ENCODE results near the gene SLAMF6. TPM values are rescaled to one million over a fixed set of nuclear protein-coding genes. Genes with fewer than 3 reads are reported as not detected.
A peak's percentile ranks its signal among the peaks of the same experiment; 100 is the strongest.
"Not testable (repeated sequence)": the region's sequence is repeated elsewhere in the genome, so short reads cannot be mapped to it uniquely, and the experiment has no call there.

Gene SLAMF6
- 10 to 100 TPM; 25.1 to 33.7 TPM for total RNA-seq

DNA sequence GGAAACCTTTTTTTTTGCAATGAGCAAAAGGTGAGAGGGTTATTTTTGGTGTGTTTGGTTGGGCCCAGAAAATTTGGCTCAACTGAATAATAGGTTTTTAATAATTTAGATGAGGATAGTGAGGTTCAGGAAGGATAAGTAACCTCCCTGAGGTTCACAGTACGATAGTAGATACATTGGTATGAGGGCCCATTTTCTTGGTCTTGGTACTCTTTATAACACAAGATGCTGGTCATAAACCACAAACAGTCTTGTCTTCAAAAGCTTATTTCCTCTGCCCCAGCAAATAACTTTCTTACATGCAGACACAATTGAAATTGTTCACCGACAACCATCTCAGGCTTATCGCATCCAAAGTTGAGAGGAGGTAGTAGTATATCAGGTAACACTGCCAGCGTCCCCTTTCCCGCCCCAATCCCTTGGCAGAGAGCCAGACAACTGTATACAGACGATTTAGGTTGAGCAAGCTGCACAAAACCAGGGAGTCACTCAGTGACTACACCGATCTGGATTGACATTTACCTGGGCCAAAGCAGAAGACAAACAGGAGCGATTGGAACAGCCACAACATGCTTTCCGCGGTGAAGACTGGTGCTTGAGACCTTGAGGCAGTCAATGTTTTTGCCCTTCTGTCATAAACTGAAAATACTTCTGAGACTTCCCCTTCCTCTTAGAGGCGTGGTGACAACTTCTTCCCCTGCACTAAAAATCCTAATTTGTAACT lies at the start of gene SLAMF6:
TSS of gene SLAMF6 (minus strand) at position 634 of the 724 bp plus-strand sequence. CDS start at position 571, 63 bp downstream.
- no peaks in the 10 kb centered on the region for H3K27me3 Mint-ChIP-seq
- peaks cover 66% of the 10 kb centered on the region for H3K4me1 Mint-ChIP-seq
- peak; percentile 58 for DNase-seq
- CTCF ChIA-PET = interaction anchor here (0.6 to 1.1 kb wide), 6 partner anchors 21 to 151 kb away, joined by 3 to 6 read pairs (median 3); no protein-coding TSS in a partner anchor
- H3K9me3 Mint-ChIP-seq = peaks cover 26% of the 10 kb centered on the region
- peaks cover 48% of the 10 kb centered on the region for H3K36me3 Mint-ChIP-seq (ENCODE audit: low read depth)
- POLR2A ChIA-PET = interaction anchor here (0.6 to 0.7 kb wide), 3 partner anchors 21 to 338 kb away, joined by 3 to 6 read pairs (median 3); no protein-coding TSS in a partner anchor
- peak within 1 kb of the TSS; percentile 84 for H3K4me3 Mint-ChIP-seq
- peak within 1 kb of the TSS; percentile 91 for H3K27ac Mint-ChIP-seq

GRCh38 chr1:160570840-160571239 lies 47.8 kb upstream of the SLAMF6 start:
- Mint-ChIP-seq H3K27ac (no peak overlapping the region), H3K9me3 (peaks cover 19% of the 10 kb centered on the region), H3K4me1 (peaks cover 84% of the 10 kb centered on the region), H3K27me3 (no peaks in the 10 kb centered on the region), H3K36me3 (ENCODE audit: low read depth) (peaks cover 67% of the 10 kb centered on the region), H3K4me3 (no peak overlapping the region)
- ChIA-PET POLR2A (no interaction called here), CTCF (no interaction called here)
- no peak for DNase-seq

DNA sequence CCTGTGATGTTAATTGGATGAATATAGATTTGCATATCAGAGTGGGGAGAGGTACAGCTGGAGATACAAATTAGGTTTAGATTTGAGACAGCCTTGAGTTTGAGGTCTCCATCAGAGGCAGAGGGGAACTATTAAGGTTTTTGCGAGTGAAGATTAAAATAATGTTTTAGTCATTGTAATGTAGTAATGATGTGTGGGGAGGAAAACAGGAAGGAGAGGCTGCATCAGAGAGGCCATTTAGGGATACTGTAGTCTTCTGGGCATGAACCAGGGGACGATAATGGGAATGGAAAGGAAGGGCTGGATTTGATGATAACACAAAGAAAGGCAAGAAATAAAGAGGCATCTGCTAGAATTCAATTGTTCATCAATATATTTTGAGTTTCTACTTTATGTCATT lies 46.8 kb upstream of the SLAMF6 start:
- ChIA-PET POLR2A (no interaction called here), CTCF (interaction anchor here (0.6 to 1.1 kb wide), 2 partner anchors 10 to 104 kb away, joined by 3 read pairs; no protein-coding TSS in a partner anchor)
- Mint-ChIP-seq H3K27ac (peak overlapping the region; percentile 96), H3K4me3 (no peak overlapping the region), H3K36me3 (ENCODE audit: low read depth) (peaks cover 67% of the 10 kb centered on the region), H3K4me1 (peaks cover 83% of the 10 kb centered on the region), H3K9me3 (peaks cover 19% of the 10 kb centered on the region), H3K27me3 (no peaks in the 10 kb centered on the region)
- DNase-seq = no peak

GRCh38 chr1:160567858-160568682 lies 45.0 kb upstream of the SLAMF6 start:
- ChIA-PET POLR2A (no interaction called here), CTCF (interaction anchor here (1.7 kb wide), 1 partner anchor 27 kb away, joined by 3 read pairs; no protein-coding TSS in a partner anchor)
- H3K4me1 Mint-ChIP-seq = peaks cover 70% of the 10 kb centered on the region
- no peaks in the 10 kb centered on the region for H3K27me3 Mint-ChIP-seq
- peak; percentile 61 for DNase-seq
- peaks cover 18% of the 10 kb centered on the region for H3K9me3 Mint-ChIP-seq
- H3K4me3 Mint-ChIP-seq = peak overlapping the region; percentile 44
- H3K36me3 Mint-ChIP-seq (ENCODE audit: low read depth) = peaks cover 74% of the 10 kb centered on the region
- peak overlapping the region; percentile 96 for H3K27ac Mint-ChIP-seq

DNA sequence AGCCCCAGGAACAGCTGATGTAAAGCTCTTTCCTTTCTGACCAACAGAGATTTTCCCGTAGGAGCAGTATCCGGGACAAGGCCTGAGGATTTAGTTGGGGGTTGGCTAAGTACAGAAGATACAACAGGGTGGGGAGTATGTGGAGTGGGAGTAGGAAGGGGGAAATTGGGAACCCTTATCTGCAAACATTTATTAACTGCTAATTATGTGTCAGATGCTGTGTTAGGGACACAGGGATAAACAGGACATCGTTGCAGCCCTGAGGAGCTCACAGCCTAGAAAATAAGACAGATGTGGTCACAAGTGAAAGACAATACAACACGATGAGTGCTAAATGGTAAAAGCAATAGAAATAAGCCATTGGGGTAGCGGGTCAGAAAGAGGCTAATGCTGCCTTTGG lies 44.3 kb upstream of the SLAMF6 start:
- ChIA-PET CTCF (interaction anchor here (1.7 kb wide), 1 partner anchor 26 kb away, joined by 3 read pairs; no protein-coding TSS in a partner anchor), POLR2A (no interaction called here)
- H3K27me3 Mint-ChIP-seq = no peaks in the 10 kb centered on the region
- H3K4me1 Mint-ChIP-seq = peaks cover 68% of the 10 kb centered on the region
- H3K9me3 Mint-ChIP-seq = peaks cover 21% of the 10 kb centered on the region
- H3K36me3 Mint-ChIP-seq (ENCODE audit: low read depth) = peaks cover 75% of the 10 kb centered on the region
- peak overlapping the region; percentile 96 for H3K27ac Mint-ChIP-seq
- no peak for DNase-seq
- peak overlapping the region; percentile 44 for H3K4me3 Mint-ChIP-seq

GRCh38 chr1:160565564-160565963 lies 42.5 kb upstream of the SLAMF6 start:
- H3K9me3 Mint-ChIP-seq = peaks cover 17% of the 10 kb centered on the region
- no peaks in the 10 kb centered on the region for H3K27me3 Mint-ChIP-seq
- no peak for DNase-seq
- peaks cover 73% of the 10 kb centered on the region for H3K36me3 Mint-ChIP-seq (ENCODE audit: low read depth)
- CTCF ChIA-PET = interaction anchor here (1.4 to 1.6 kb wide), 3 partner anchors 10 to 20 kb away, joined by 3 to 5 read pairs (median 4); no protein-coding TSS in a partner anchor
- H3K27ac Mint-ChIP-seq = peak overlapping the region; percentile 63
- H3K4me1 Mint-ChIP-seq = peaks cover 65% of the 10 kb centered on the region
- H3K4me3 Mint-ChIP-seq = no peak overlapping the region
- POLR2A ChIA-PET = no interaction called here

- H3K9me3 Mint-ChIP-seq = peaks cover 23% of the 10 kb centered on the region
- peaks cover 84% of the 10 kb centered on the region for H3K36me3 Mint-ChIP-seq (ENCODE audit: low read depth)
- H3K27me3 Mint-ChIP-seq, H3K4me3 Mint-ChIP-seq, H3K27ac Mint-ChIP-seq, POLR2A ChIA-PET, DNase-seq: not testable (repeated sequence)
- CTCF ChIA-PET = interaction anchor here (1.0 to 1.5 kb wide), 3 partner anchors 8 to 19 kb away, joined by 3 to 4 read pairs (median 3); no protein-coding TSS in a partner anchor
- H3K4me1 Mint-ChIP-seq = peaks cover 69% of the 10 kb centered on the region
Measured at GRCh38 chr1:160563230-160563629, 40.2 kb upstream of the SLAMF6 start.

- H3K36me3 Mint-ChIP-seq (ENCODE audit: low read depth) = peaks cover 82% of the 10 kb centered on the region
- H3K4me3 Mint-ChIP-seq, DNase-seq, H3K27ac Mint-ChIP-seq, H3K27me3 Mint-ChIP-seq, POLR2A ChIA-PET: not testable (repeated sequence)
- H3K9me3 Mint-ChIP-seq = peaks cover 23% of the 10 kb centered on the region
- H3K4me1 Mint-ChIP-seq = peaks cover 66% of the 10 kb centered on the region
- CTCF ChIA-PET = interaction anchor here (1.5 kb wide), 1 partner anchor 12 kb away, joined by 4 read pairs; no protein-coding TSS in a partner anchor
Measured at GRCh38 chr1:160562745-160563144, 39.7 kb upstream of the SLAMF6 start.

- ChIA-PET POLR2A (no interaction called here), CTCF (interaction anchor here (0.7 to 2.0 kb wide), 4 partner anchors 12 to 102 kb away, joined by 3 to 5 read pairs (median 4); no protein-coding TSS in a partner anchor)
- Mint-ChIP-seq H3K4me3 (peak overlapping the region; percentile 55), H3K27me3 (no peaks in the 10 kb centered on the region), H3K9me3 (peaks cover 23% of the 10 kb centered on the region), H3K4me1 (peaks cover 48% of the 10 kb centered on the region), H3K27ac (peak overlapping the region; percentile 78), H3K36me3 (ENCODE audit: low read depth) (peaks cover 70% of the 10 kb centered on the region)
- no peak for DNase-seq
Measured at GRCh38 chr1:160560806-160561205, 37.8 kb upstream of the SLAMF6 start.

DNA sequence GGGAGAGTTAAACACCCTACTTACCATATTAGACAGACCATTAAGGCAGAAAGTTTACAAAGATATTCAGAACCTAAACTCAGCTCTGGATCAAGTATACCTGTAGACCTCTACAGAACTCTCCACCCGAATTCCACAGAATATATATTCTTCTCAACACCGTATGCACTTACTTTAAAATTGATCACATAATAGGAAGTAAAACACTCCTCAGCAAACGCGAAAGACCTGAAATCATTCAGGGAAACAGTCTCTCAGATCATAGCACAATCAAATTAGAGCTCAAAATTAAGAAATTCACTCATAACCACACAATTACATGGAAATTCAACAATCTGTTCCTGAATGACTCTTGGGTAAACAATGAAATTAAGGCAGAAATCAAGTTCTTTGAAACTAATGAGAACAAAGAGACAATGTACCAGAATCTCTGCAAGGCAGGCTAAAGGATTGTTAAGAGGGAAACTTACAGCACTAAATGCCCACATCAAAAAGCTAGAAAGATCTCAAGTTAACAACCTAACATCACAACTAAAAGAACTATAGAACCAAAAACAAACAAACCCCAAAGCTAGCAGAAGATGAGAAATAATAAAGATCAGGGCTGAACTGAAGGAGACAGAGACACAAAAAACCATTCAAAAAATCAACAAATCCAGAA lies 37.1 kb upstream of the SLAMF6 start:
- ChIA-PET POLR2A (no interaction called here), CTCF (interaction anchor here (0.7 to 2.0 kb wide), 3 partner anchors 10 to 102 kb away, joined by 3 to 5 read pairs (median 3); no protein-coding TSS in a partner anchor)
- Mint-ChIP-seq H3K27ac (peak overlapping the region; percentile 78), H3K36me3 (ENCODE audit: low read depth) (peaks cover 65% of the 10 kb centered on the region), H3K4me3 (peak overlapping the region; percentile 55), H3K9me3 (peaks cover 23% of the 10 kb centered on the region), H3K27me3 (no peaks in the 10 kb centered on the region), H3K4me1 (peaks cover 41% of the 10 kb centered on the region)
- no peak for DNase-seq

- H3K27me3 Mint-ChIP-seq, H3K4me3 Mint-ChIP-seq, POLR2A ChIA-PET, DNase-seq: not testable (repeated sequence)
- peaks cover 36% of the 10 kb centered on the region for H3K4me1 Mint-ChIP-seq
- H3K27ac Mint-ChIP-seq = peak overlapping the region; percentile 21
- CTCF ChIA-PET = interaction anchor here (0.8 to 2.0 kb wide), 4 partner anchors 10 to 144 kb away, joined by 3 to 6 read pairs (median 4); no protein-coding TSS in a partner anchor
- peaks cover 23% of the 10 kb centered on the region for H3K9me3 Mint-ChIP-seq
- H3K36me3 Mint-ChIP-seq (ENCODE audit: low read depth) = peaks cover 59% of the 10 kb centered on the region
Measured at GRCh38 chr1:160559437-160559836, 36.4 kb upstream of the SLAMF6 start.

All from activated CD4-positive, alpha-beta T cell treated with anti-CD3 and anti-CD28 coated beads, Interleukin-2, amount 10 ng/mL, durations not matched to agents 7 days and 5 days (primary cell).